Fibroblast of skin of right biceps (primary cell): Measurements from ENCODE around the gene IL15.
A peak's percentile ranks its signal among the peaks of the same experiment; 100 is the strongest.
"Not testable (repeated sequence)": the region's sequence is repeated elsewhere in the genome, so short reads cannot be mapped to it uniquely, and the experiment has no call there.

Experiments
- DNase-seq: peaks from one replicate; pipeline ENCODE4 v3.0.0-alpha.2; 2013

Gene IL15

DNA sequence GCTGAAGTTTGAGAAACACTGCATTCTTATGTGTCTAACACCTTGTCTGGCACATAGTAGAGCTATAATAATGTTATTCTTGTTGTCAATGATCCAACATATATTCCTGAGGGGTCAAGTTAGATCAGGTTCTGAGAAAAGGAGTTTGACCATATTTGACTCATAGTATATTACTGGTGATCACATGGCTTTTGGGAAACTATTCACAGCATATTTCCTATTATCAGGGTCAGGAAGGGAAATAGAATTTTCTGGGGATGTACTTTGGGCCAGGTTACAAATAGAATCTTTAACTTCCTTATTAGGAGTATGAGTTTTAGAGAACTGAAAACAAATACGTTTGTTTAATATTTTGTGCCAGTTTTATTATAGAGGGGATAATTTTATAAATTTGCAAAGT, 11.6 kb downstream of the IL15 start:
- DNase-seq, result no peak

DNA sequence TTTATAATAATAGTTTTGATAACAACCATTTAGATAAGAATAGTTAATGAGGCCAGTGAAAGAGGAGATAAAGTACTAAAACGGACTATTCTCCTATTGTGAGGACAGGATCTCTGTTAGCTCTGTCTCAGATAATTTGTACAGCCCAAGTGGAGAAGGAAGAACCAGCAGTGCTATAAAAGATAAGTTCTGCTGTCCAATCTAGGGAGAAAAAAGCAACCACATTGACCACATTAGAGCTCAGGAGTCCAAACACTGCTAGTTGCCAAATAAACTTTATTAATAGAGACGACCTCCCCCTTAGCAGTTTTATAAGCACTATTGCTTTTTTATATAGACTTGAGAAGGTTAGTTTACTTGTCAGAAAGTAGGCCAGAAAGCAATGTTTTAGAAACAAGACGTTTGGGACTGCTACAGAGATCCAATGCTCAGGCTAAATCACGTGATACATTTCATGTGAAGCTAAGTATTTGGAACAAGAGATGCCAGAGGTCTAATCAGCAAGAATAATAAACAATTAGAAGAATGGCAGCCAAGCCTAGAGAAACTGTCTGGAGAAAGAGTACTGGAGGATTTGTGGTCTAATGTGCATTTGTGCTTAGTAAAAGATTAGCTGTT, 15.9 kb downstream of the IL15 start:
- DNase-seq, result peak; percentile 48

DNA sequence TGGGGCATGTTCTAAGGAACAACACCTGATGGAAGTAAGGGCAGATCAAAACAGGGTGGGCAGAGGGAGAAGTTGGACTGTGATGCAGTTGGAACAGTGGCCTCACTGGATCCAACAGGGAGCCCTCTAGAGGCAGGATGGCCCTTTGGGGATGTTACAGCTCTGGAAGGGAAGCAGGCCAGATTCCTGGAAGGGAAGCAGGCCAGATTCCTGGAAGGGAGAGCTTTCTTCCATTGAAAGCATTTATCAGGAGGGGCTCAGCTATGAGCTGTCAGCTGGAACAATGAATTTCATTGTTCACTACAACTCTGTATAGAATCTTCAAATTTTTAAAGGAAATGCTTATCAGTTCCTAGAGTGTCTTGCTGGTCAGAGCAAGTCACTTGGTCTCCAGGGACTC, 17.7 kb downstream of the IL15 start:
- DNase-seq, result peak; percentile 59

DNA sequence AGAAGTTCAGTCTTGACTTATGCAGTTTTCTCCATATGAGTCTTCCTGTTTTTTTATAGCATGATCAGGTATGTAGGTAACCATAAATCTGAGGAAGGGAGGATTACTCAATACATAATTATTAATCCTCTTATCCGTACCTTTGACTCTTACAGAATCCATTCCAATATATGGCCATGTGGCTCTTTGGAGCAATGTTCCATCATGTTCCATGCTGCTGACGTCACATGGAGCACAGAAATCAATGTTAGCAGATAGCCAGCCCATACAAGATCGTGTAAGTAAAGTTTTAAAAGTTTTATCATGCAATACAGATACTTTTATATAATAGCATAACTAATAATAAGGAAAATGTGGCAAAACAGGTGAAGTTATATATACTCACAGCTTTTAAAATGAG, 19.6 kb downstream of the IL15 start:
- DNase-seq, result no peak

DNA sequence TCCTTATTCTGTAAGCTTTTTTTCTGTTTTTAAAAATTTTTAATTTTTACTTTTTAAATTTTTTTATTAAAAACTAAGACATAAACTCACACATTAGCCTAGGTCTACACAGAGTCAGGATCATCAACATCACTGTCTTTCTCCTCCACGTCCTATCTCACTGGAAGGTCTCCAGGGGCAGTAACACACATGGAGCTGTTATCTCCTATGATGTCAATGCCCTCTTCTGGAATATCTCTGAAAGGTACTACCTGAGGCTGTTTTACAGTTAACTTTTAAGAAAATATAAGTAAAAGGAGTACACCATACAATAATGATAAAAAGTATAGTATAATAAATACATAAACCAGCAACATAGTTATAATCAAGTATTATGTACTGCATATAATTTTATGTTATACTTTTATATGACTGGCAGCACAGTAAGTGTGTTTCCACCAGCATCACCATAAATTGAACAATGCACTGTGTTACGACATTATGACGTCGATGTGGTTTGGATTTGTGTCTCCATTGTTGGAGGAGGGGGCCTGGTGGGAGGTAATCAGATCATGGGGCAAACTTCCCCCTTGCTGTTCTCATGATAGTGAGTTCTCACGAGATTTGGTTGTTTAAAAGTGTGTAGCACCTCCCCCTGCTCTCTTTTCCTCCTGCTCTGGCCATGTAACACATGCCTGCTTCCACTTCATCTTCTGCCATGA, 21.3 kb downstream of the IL15 start:
- no peak for DNase-seq

DNA sequence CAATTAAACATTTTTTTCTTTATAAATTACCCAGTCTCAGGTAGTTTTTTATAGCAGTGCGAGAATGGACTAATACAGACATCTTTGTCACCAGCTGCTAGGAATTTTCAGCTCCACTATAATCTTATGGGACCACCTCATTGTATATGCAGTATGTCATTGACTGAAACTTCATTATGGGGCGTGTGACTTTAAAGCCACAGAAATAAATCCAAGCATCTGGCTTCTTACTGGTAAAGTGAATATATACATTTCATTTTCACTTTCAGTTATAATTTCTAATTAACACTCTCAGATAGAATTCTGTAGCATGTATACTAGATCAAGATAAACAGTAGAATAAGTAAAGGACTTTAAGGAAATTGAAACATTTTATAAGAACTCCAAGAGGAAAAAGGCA, 21.9 kb downstream of the IL15 start:
- no peak for DNase-seq

DNA sequence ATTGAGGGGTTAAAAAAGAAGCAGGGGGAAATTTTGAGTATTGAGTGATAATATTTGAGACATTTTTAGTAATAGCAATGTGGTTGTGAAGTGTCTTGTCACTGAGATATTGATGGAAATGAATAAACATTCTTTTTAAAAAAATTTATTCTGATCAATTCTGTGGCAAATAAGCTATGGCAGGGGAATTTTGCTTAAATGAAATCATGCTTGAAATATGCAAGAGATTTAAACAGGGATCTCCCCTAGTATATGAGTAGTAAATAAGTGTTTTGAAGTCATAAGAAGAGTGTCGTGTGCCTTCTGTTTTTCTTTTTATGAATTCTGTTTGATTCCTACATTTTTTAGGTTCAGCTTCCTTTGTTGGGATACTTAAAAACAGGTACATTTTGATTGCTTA, 23.2 kb downstream of the IL15 start:
- no peak for DNase-seq

DNA sequence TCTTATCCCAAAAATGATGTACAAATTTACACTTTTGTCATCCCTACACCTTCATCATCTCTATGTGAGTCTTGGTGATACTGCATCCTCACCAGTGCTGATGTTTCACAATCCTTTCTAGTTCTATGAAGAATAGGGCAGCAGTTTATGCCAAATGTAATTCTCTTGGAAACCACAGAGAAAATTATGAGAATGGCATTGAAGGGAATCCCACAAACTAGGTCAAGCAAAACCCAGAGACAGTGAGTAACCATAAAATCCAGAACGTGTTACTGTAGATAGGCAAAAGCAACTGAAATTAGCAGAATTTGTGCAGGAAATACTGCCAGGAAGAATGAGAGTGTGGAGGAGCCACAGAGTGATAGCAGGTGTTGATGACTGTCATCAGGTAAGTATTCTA, 24.5 kb downstream of the IL15 start:
- DNase-seq, result no peak

DNA sequence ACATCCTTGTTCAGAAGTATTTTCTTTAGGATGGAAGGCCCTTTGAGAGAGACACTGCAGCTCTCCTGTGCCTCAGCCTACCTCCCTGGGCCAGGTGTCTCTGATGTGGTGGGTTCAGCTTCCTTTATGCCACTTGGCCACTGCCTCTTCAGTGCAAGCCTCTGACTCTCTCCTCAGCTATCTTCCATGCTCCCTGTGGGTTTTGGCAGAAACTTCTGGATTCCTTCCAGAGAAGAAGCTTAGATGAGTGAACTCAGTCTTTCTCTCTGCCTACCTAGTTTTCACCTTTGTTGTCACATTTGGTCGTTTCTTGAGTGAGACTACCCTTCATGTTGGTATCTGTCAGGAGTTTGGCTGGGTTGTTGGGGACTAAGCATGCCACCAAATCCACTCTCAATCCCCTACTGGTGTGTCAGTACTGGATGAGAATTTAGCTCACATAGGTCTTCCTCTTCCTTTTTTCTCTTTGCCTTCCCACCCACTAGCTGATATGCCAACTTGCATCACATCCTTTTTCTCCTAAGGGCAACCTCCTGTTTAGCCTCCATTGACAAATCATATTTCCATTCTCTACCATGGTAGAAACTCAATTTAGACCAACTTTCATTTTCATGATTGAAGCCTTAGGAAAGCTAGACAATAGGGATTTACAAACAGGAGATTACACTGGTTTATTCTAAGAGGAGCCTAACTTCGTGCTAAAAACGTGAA, 32.0 kb downstream of the IL15 start:
- no peak for DNase-seq

DNA sequence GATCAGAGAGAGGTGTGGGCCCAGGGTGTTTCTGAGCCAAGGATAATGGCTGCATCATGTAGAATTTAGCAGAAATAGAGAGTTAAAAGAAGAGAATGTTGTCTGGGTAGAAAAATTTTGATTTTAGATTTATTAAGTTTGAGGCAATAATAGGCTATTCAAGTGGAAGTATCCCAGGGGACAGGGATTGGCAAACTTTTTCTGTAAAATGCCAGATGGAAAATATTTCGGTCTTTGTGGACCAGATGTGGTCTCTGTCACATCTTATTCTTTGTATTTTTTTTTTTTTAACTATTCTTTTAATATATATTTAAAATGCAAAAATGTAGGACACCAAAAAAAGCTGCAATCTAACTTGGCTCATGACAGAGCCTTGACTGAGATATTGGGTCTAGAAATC, 33.1 kb downstream of the IL15 start:
- no peak for DNase-seq

DNA sequence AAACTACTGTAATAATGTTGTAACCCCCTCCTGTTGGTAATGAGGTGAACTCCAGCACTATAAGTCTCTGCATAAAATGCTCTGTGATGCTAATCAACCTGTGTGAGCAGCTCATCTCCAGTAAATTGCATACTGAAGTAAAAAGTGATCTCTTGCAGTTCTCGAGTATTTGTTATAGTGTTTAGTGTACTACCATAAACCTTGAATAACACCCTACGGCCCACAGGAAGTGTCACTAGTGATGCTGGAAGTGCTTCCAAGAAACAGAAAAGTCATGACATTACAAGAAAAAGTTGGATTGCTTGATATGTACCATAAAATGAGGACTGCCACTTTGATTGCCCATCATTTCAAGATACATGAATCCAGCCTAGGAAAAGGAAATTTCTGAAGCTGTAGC, 39.0 kb downstream of the IL15 start:
- DNase-seq, result no peak

DNA sequence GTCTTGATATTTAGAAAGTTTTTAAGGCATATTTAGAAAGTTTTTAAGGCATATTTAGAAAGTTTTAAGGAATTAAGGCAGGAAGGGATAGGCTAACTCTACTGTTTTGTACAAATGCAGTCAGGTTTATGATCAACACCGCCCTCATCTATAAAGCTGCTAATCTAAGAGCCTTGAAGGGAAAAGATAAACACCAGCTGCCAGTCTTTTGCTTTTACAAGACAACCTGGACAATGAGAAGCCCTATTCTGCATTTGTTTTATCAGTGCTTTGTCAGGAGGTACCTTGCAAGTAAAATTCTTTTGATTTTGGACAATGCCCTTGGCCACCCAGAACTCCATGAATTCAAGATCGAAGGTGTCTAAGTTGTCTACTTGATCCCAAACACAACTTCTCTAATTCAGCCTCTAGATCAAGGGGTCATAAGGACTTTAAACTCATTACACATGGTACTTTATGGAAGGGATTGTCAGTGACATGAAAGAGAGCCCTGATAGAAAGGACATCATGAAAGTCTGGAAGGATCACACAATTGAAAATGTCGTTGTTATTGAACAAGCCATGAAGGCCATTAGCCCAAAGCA, 39.8 kb downstream of the IL15 start:
- DNase-seq, result no peak

DNA sequence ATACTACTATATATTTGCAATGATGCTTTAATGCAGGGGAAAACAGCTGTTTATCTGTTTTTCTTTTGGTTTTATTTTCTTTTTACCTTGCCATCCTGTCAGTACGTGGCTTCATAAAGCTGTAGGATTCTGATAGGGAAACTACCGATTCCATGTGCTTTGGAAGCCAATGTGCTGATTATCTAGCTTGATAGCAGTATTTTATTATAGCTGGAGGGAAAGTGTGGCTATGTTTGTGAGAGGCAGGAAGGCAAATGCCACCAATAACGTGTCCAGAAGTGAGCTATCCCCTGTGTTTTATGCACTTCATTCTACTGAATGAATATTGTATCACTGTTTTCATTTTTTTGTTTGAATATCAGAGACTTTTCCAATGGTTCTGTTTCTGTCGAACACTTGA, 43.7 kb downstream of the IL15 start:
- no peak for DNase-seq

DNA sequence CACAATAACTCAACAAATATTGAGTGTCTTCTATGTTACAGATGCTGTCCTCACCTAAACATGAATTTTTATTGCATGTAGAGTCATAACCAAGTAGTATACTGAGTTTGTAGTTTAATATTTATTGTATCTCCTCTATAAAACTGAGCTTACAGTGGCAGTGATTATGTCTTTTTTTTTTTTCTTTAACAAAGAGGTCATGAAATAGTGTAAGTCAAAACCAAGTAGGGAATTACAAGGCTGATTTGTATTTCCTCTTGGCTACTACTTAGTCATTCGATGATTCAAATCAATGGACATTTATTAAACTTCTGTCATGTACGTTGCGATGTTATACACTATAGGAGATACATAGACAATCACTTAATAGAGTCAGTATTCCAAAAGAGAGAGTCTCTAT, 48.4 kb downstream of the IL15 start:
- DNase-seq, result peak; percentile 46

DNA sequence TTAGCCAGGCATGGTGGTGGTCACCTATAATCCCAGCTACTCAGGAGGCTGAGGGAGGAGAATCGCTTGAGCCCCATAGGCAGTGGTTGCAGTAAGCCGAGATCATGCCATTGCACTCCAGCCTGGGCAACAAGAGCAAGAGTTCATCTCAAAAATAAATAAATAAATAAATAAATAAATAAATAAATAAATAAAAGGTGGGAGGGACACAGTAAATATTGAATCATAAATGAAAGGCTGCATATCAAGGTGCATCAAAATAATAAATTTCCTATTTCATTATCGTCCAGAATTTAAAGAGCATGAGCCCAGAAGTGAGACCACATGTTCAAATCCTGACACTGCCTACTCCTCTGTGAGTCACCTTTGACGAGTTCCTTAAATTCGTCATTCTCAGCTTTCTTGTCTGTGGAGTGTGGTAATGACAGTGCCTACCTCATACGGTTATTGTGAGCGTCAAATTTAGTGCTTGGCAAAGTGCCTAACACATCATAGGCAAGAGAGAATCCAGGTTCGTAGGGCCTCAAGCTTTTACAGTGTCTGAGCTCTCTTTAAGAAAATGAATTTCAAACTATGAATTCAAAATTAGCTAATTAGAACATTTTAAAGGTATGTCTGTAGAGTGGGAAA, 49.9 kb downstream of the IL15 start:
- peak; percentile 68 for DNase-seq

DNA sequence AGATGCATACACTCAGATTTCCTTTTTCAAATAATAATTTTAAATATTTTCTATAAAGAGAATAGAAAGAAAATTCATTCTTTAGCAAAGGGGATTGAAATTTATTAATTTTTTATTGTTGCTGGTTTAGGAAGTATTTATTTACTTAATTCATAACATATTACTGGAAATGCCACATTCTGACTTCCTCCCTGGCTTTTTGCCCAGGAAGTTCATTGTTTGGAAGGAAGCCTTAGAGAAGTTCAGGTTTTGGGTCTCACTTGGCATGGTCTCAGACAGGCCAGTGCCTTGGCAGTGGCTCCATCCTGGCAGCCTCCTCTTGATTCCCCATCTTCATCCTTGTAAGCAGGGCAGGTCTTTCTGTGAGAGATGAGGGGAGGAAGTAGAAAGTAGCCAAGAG, 50.5 kb downstream of the IL15 start:
- peak; percentile 21 for DNase-seq

DNA sequence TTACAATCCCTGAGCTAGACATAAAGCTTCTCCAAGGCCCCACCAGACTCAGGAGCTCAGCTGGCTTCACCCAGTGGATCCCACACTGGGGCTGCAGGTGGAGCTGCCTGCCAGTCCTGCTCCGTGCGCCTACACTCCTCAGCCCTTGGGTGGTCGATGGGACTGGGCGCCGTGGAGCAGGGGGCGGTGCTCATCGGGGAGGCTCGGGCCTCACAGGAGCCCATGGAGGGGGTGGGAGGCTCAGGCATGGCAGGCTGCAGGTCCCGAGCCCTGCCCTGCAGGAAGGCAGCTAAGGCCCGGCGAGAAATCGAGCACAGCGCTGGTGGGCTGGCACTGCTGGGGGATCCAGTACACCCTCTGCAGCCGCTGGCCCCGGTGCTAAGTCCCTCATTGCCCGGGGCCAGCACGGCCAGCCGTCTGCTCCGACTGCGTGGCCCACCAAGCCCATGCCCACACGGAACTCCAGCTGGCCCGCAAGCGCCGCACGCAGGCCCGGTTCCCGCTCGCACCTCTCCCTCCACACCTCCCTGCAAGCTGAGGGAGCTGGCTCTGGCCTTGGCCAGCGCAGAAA, 53.4 kb downstream of the IL15 start:
- not testable (repeated sequence) for DNase-seq

DNA sequence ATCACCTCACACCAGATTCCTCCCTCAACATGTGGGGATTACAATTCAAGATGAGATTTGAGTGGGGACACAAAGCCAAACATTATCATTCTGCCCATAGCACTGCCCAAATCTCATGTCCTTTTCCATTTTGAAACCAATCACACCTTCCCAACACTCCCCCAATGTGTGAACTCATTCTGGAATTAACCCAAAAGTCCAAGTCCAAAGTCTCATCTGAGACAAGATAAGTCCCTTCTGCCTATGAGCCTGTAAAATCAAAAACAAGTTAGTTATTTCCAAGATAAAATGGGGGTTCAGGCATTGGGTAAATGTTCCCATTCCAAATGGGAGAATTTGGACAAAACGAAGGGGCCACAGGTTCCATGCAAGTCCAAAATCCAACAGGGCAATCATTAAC, 54.9 kb downstream of the IL15 start:
- DNase-seq, result not testable (repeated sequence)

DNA sequence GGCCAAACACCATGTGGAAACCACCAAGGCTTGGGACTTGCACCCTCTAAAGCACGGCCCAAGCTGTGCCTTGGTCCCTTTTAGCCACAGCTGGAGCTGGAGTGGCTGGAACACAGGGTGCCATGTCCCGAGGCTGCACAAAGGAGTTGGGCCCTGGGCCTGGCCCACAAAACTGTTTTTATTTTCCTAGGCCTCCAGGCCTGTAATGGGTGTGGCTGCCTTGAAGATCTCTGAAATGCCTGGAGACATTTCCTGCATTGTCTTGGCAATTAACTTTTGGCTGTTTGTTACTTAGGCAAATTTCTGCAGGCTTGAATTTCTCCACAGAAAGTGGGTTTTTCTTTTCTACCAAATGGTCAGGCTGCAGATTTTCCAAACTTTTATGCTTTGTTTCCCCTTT, 55.7 kb downstream of the IL15 start:
- DNase-seq, result no peak

DNA sequence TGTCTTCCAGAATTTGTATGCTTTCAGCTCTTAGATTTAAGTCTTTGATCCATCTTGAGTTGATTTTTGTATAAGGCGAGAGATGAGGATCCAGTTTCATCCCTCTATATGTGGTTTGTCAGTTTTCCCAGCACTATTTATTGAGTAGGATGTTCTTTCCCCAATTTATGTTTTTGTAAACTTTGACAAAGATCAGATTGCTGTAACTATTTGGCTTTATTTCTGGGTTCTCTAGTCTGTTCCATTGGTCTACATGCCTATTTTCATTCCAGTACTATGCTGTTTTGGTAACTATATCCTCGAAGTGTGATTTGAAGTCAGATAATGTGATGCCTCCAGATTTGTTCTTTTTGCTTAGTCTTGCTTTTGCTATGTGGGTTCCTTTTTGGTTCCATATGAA, 60.7 kb downstream of the IL15 start:
- DNase-seq, result no peak

DNA sequence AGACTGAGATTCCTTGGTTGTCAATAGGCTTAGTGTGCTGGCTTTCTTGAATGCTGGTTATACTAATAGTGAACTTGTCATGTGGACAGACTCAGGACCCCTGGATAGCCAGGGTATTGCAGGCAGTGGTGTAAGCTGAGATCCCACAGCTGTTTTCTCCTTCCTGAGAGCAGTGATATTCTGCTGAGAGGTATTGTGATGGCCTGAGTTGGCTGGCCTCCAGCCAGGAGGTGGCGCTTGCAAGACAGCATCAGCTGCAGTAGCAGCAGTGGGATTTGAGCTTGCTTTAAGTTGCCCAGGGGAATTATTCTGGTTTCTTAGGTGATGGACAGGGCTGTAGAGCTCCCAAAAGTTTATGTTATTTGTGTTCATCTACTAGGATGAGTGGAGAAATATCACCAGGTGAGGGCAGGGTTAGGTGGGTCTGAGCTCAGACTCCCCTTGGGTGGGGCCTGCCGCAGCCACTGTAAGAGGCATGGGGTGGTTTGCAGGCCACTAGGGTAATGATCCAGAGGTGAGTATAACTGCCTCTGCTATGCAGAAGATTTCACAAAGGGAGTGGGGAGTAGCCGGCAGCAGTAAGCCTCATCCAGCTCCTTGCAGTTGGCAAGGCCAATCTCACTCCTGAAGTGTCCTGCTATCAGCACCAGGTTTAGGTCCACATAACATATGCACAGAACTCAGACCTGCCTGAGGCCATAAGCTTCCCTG, 66.2 kb downstream of the IL15 start:
- DNase-seq, result peak; percentile 8

DNA sequence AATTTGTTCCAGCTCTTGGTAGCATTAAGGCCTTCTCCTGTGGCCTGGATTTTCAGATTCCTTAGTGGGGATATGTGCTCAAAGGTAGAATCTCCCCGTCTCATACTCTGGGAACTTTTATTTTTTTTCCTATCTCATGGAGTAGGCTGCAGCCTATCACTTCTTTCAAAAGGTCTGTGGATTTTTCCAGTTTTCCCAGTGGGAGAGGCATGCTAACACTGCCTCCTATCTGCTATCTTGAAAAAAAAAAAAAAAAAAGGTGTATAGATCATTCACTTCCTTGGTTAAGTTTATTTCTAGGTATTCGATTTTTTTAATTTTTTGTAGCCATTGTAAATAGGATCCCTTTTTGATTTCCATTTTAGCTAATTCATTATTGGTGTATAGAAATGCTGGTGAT, 67.1 kb downstream of the IL15 start:
- no peak for DNase-seq
